ENCODE measurements around the gene PKNOX1. TPM values are rescaled to one million over a fixed set of nuclear protein-coding genes. Genes with fewer than 3 reads are reported as not detected.
"Not testable (repeated sequence)": the region's sequence is repeated elsewhere in the genome, so short reads cannot be mapped to it uniquely, and the experiment has no call there.

The PKNOX1 gene
- total and polyA plus RNA-seq, 3 donors from 2014 or later, result 22.1 to 82.5 (median 38.8) TPM

DNA sequence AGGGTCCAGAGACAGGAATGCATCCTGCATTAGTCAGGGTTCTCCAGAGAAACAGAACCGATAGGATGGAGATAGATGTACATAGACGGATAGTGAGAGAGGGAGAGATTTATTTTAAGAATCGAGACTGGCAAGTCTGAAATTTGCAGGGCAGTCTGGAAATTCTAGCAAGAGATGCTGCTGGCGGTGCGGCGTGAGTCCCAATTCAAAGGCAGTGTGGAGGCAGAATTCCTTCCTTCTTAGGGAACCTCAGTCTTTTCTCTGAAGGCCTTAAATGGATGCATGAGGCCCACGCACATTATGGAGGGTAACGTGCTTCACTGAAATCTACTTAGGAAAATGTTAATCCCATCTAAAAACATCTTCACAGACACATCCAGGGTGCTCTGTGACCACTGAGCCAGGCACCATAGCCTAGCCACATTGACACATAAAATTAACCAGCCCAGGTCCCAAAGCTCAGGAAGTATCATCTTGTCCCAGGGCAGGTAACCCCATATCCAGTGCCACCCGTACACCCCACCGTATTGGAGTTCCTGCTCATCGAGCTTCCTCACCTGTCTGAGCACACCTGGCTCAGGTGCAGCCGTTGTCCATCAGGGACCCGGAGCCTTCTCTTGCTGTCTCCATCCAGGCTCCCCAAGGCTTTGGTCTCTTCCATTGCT, 9.7 kb upstream of the PKNOX1 start:
- no peak for DNase-seq
- WGBS, 2 donors, result 92 to 94% methylated on average over 13 of the region's 13 CpGs
- Histone ChIP-seq H3K4me1 (no peaks in the 10 kb centered on the region), H3K27ac (no peak overlapping the region), H3K36me3 (ENCODE audit: low read depth, missing control alignments) (no peaks in the 10 kb centered on the region), H3K9me3 (no peaks in the 10 kb centered on the region), H3K4me3 (no peak overlapping the region), H3K27me3 (no peaks in the 10 kb centered on the region)
- TF ChIP-seq, protein P1, sequence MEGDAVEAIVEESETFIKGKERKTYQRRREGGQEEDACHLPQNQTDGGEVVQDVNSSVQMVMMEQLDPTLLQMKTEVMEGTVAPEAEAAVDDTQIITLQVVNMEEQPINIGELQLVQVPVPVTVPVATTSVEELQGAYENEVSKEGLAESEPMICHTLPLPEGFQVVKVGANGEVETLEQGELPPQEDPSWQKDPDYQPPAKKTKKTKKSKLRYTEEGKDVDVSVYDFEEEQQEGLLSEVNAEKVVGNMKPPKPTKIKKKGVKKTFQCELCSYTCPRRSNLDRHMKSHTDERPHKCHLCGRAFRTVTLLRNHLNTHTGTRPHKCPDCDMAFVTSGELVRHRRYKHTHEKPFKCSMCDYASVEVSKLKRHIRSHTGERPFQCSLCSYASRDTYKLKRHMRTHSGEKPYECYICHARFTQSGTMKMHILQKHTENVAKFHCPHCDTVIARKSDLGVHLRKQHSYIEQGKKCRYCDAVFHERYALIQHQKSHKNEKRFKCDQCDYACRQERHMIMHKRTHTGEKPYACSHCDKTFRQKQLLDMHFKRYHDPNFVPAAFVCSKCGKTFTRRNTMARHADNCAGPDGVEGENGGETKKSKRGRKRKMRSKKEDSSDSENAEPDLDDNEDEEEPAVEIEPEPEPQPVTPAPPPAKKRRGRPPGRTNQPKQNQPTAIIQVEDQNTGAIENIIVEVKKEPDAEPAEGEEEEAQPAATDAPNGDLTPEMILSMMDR (IDR thresholded peaks at IDR 0.05), result no peak
- no peak for TF ChIP-seq POLR2A (IDR thresholded peaks at IDR 0.05)
- intact Hi-C loops (cut with DNase I; ENCODE audit: low total_unique reads), result no loop called here

DNA sequence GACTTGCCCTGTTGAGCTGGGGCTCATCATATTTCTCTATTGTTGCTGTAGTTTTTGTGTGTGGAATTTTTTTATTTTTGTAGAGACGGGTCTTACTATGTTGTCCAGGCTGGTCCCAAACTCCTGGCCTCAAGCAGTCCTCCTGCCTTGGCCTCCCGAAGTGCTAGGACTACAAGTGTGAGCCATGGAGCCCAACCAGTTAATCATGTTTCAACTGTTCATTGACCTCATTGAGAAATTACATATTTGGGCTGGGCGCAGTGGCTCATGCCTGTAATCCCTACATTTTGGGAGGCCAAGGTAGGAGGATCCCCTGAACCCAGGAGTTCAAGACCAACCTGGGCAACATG, 9.2 kb upstream of the PKNOX1 start:
- intact Hi-C loops (cut with DNase I; ENCODE audit: low total_unique reads), result no loop called here
- no peak for TF ChIP-seq POLR2A (IDR thresholded peaks at IDR 0.05)
- TF ChIP-seq, protein P1 (IDR thresholded peaks at IDR 0.05), result no peak
- WGBS, 2 donors, result 65 to 67% methylated on average over 3 of the region's 3 CpGs

DNA sequence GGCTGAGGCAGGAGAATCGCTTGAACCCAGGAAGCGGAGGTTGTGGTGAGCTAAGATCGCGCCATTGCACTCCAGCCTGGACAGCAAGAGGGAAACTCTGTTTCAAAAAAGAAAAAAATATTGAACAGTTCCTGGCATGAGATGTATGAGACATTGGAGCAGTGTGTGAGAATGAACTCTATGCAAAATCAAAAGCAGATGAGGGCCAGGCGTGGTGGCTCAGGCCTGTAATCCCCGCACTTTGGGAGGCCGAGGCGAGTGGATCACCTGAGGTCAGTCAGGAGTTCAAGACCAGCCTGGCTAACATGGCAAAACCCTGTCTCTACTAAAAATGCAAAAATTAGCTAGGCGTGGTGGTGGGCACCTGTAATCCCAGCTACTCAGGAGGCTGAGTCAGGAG, 6.7 kb upstream of the PKNOX1 start:
- H3K4me3 ChIP-seq; H3K27me3 ChIP-seq; H3K9me3 ChIP-seq; H3K36me3 ChIP-seq (ENCODE audit: low read depth, missing control alignments); DNase-seq; intact Hi-C loops (cut with DNase I; ENCODE audit: low total_unique reads); H3K27ac ChIP-seq; H3K4me1 ChIP-seq: not testable (repeated sequence)
- 94 to 95% methylated on average over 9 of the region's 9 CpGs for WGBS, 2 donors

More for the DNA sequence above, 9.2 kb upstream of the PKNOX1 start:
- no peak overlapping the region for H3K27ac ChIP-seq
- no peaks in the 10 kb centered on the region for H3K4me1 ChIP-seq
- no peak overlapping the region for H3K4me3 ChIP-seq
- no peak for DNase-seq
- H3K27me3 ChIP-seq, result no peaks in the 10 kb centered on the region
- H3K9me3 ChIP-seq, result no peaks in the 10 kb centered on the region
- no peaks in the 10 kb centered on the region for H3K36me3 ChIP-seq (ENCODE audit: low read depth, missing control alignments)

DNA sequence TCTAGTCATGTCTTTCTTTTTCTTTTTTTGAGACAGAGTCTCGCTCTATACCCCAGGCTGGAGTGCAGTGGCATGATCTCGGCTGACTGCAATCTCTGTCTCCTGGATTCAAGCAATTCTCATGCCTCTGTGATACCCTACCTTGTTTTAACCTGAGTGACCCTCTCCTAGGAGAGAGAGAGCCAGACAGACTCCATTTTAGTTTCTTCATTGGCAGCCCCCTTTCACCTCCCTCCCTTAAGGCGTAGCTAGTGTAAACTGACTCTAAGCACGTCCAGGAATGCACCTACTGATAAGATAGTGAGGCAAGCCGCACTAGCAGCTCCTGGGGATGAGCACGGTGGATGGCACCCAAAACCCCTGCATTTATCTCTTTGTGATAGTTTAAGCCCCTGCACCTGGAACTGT, 5.2 kb upstream of the PKNOX1 start:
- no peaks in the 10 kb centered on the region for H3K4me1 ChIP-seq
- no peaks in the 10 kb centered on the region for H3K27me3 ChIP-seq
- intact Hi-C loops (cut with DNase I; ENCODE audit: low total_unique reads), result no loop called here
- DNase-seq, result no peak
- no peaks in the 10 kb centered on the region for H3K9me3 ChIP-seq
- TF ChIP-seq, protein P1 (IDR thresholded peaks at IDR 0.05), result no peak
- TF ChIP-seq POLR2A (IDR thresholded peaks at IDR 0.05), result no peak
- H3K27ac ChIP-seq, result no peak overlapping the region
- no peaks in the 10 kb centered on the region for H3K36me3 ChIP-seq (ENCODE audit: low read depth, missing control alignments)
- 49 to 59% methylated on average over 6 of the region's 6 CpGs for WGBS, 2 donors
- H3K4me3 ChIP-seq, result no peak overlapping the region

DNA sequence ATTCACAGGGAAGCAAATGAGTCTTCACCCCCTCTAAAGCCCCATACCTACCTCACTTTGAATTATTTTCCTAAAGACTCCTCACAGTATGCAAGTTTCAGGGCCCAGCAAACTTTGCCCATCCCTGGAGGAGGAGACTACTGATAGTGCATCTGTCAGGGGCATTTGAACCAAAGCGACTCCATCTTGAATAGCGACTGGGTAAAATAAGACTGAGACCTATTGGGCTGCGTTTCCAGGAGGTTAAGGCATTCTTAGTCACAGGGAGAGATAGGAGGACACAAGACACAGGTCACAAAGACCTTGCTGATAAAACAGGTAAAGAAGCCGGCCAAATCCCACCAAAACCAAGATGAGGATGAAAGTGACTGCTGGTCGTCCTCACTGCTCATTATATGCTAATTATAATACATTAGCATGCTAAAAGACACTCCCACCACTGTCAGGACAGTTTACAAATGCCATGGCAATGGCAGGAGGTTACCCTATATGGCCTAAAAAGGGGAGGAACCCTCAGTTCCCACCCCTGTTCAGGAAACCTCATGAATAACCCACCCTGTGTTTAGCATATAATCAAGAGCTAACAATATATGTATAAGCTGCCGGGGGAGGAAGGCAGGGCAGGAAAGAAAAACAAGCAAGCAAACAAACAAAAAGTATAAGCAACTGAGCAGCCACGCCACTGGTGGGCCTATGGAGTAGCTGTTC, 3.3 kb upstream of the PKNOX1 start:
- Histone ChIP-seq H3K4me1 (peaks cover 5% of the 10 kb centered on the region), H3K4me3 (no peak overlapping the region), H3K27ac (no peak overlapping the region), H3K27me3 (no peaks in the 10 kb centered on the region), H3K9me3 (no peaks in the 10 kb centered on the region), H3K36me3 (ENCODE audit: low read depth, missing control alignments) (no peaks in the 10 kb centered on the region)
- intact Hi-C loops (cut with DNase I; ENCODE audit: low total_unique reads), result no loop called here
- no peak for DNase-seq
- TF ChIP-seq POLR2A (IDR thresholded peaks at IDR 0.05), result no peak
- TF ChIP-seq, protein P1 (IDR thresholded peaks at IDR 0.05), result no peak
- WGBS, 2 donors, result 86% methylated on average over 7 of the region's 7 CpGs
